Panc1 (cell line): Measurements from ENCODE around the gene DOCK8.

Source experiments
- CTCF ChIP-seq: fragments of 450-650 bp; IDR thresholded peaks from 2 replicates; pipeline ENCODE4 v1.5.1; 2017; ENCODE audit warnings: mild to moderate bottlenecking
- POLR2AphosphoS5 ChIP-seq: IDR thresholded peaks from 2 replicates; pipeline ENCODE4 v1.6.1; 2012; ENCODE audit warnings: mild to moderate bottlenecking, low read depth, low read length, moderate library complexity
- REST ChIP-seq, 2 experiments: IDR thresholded peaks; 2 replicates each; pipeline ENCODE4 v1.6.1; 2011 to 2012; ENCODE audit warnings: low read depth in 2 of 2, control low read depth in 1 of 2, low read length in 1 of 2, mild to moderate bottlenecking in 1 of 2, moderate library complexity in 1 of 2; ENCODE audit not compliant: insufficient read depth in 1 of 2
- SIN3A ChIP-seq: IDR thresholded peaks from 2 replicates; pipeline ENCODE4 v1.6.1; 2012; ENCODE audit warnings: low read depth, mild to moderate bottlenecking, low read length, moderate library complexity, borderline replicate concordance; ENCODE audit not compliant: insufficient read depth
- TCF7L2 ChIP-seq: IDR thresholded peaks from 2 replicates; pipeline ENCODE4 v1.6.1; 2011; ENCODE audit warnings: mild to moderate bottlenecking, low read depth, low read length, inconsistent platforms

- no peak for TF ChIP-seq CTCF
- no peak for TF ChIP-seq SIN3A
- no peak for TF ChIP-seq POLR2AphosphoS5
- TF ChIP-seq REST (IDR thresholded peaks at IDR 0.05; ENCODE audit: insufficient read depth in 1 of 2, low read depth in 2 of 2, low read length in 1 of 2): no peak
- no peak for TF ChIP-seq TCF7L2
Measured at GRCh38 chr9:354453-354852, 139.8 kb downstream of the DOCK8 start.
